ENCODE data around the gene EED.
"Not testable (repeated sequence)": the region's sequence is repeated elsewhere in the genome, so short reads cannot be mapped to it uniquely, and the experiment has no call there.

Gene EED

GRCh38 chr11:86292912-86293616 lies 48.5 kb downstream of the EED start:
- no peak for DNase-seq

GRCh38 chr11:86294026-86294425 lies 49.5 kb downstream of the EED start:
- DNase-seq = no peak

GRCh38 chr11:86301742-86302091 lies 57.2 kb downstream of the EED start:
- no peak for DNase-seq

GRCh38 chr11:86302092-86302793 lies 57.7 kb downstream of the EED start, which contains the start of gene HIKESHI:
Gene HIKESHI, plus strand, starts transcription at chr11:86302240. Its CDS starts 209 bp downstream, at chr11:86302449.
- DNase-seq = peak; percentile 90

GRCh38 chr11:86303257-86303656 lies 58.7 kb downstream of the EED start:
- DNase-seq = no peak

GRCh38 chr11:86308710-86309109 lies 64.2 kb downstream of the EED start:
- DNase-seq = not testable (repeated sequence)

GRCh38 chr11:86313793-86314192 lies 69.2 kb downstream of the EED start:
- no peak for DNase-seq

- DNase-seq = no peak
These were observed 70.1 kb downstream of the EED start for GRCh38 chr11:86314636-86315035.

Data from activated gamma-delta T cell treated with Interleukin-2 at 50 U/mL for 16 hours (primary cell).